Effector memory CD4-positive, alpha-beta T cell (primary cell): ENCODE results near the gene POLL.

Experiments used
- DNase-seq, 3 donors: peaks; one replicate each; pipeline ENCODE4 v3.0.0-alpha.2; 2020
- H3K27ac ChIP-seq: 2 replicates; pipeline ENCODE4 v1.7.0; 2013; ENCODE audit warnings: mild to moderate bottlenecking, low read length, moderate library complexity; ENCODE audit not compliant: insufficient read depth, poor library complexity, severe bottlenecking
- H3K27me3 ChIP-seq: replicated peaks from 2 replicates; pipeline ENCODE4 v1.7.0; 2013; ENCODE audit warnings: mild to moderate bottlenecking, low read length; ENCODE audit not compliant: insufficient read depth, control insufficient read depth, poor library complexity, severe bottlenecking
- H3K36me3 ChIP-seq: 2 replicates; pipeline ENCODE4 v1.7.0; 2013; ENCODE audit warnings: mild to moderate bottlenecking, low read length, moderate library complexity; ENCODE audit not compliant: control insufficient read depth, insufficient read depth
- H3K4me1 ChIP-seq: 2 replicates; pipeline ENCODE4 v1.7.0; 2013; ENCODE audit warnings: low read length, mild to moderate bottlenecking; ENCODE audit not compliant: control insufficient read depth, insufficient read depth, poor library complexity, severe bottlenecking
- H3K4me3 ChIP-seq: 2 replicates; pipeline ENCODE4 v1.7.0; 2013; ENCODE audit warnings: low read length, low read depth, mild to moderate bottlenecking; ENCODE audit not compliant: insufficient read depth, poor library complexity, severe bottlenecking
- H3K9me3 ChIP-seq: 2 replicates; pipeline ENCODE4 v1.7.0; 2013; ENCODE audit warnings: mild to moderate bottlenecking, low read length, moderate library complexity; ENCODE audit not compliant: control insufficient read depth

The POLL gene

DNA sequence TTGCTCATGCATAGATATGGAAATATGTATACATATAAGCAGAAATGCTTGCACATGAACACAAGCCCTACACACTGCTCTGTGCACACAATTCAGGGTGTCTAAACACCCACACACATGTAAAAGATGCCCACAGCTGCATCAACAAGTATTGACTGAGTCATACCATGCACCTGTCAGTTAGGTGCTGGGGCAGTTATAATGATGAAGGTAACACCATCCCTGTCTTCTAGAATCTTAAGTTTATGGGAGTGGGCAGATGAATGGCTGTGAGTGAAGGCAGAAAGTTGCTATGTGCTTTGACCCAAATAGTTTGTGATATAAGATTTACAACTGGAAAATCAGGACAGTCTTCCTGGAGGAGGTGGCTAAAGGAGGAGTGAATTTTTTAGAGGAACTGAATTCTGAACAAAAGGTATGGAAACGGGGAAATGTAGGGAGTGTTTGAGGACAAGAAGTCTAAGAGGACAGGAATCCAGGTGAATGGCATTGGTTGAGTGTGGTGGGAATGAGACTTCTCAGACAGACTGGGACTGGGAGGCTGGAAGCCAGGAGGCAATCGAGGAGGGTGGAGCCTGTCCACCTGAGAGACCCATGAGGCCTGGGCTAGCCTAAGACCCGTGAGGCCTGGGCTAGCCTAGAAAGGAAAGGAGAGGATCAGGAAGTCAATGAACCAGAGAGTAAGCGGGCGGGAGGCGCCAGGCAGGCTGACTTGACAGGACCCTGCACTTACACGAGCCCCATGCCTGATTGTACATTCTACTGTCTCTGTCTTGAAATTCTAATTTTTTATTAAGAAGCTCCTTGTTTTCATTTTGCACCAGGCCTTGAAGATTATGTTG is 20.7 kb downstream of the POLL start:
- Histone ChIP-seq H3K27me3 (peaks cover 40% of the 10 kb centered on the region), H3K9me3 (no peaks in the 10 kb centered on the region), H3K4me3 (no peak overlapping the region), H3K4me1 (peaks cover 20% of the 10 kb centered on the region), H3K27ac (no peak overlapping the region), H3K36me3 (no peaks in the 10 kb centered on the region)
- no peak for DNase-seq

DNA sequence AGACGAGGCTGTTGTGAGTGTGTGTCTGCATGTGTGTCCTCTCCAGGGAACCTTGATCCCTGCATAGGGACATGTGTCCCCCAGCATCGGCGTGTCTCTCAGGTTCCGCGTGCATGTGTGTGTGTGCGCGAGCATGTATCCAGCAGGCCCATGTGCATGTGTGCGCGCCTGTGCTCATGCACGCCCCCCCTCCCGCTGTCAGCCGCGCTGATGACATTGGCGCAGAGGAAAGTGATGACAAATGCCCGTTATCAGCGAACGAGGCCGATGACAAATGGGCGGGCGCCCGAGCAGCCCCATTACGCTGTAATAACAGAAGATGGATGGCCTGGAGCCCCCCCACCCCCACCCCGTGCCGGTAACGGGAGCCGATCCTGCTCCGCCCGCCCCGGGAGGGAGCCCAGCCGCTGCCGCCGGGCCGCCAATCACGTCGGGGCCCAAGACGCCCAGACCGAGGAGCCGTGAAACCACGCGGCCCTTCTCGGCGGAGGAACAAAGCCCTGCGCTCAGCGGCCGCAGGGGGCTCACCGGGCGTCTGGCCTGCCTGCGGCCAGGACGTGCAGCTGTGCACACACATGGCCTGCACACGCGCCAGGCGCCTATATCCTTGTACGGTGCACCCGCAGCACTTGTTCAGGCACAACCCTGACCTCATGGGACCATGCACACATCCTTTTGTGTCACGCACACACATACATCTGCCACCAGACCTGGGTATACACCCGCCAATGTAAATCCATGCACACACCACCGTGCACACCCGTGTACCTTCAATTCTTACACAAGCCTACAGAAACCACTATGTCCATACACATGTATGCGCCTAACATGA is 21.5 kb downstream of the POLL start:
- no peaks in the 10 kb centered on the region for H3K9me3 ChIP-seq
- no peak for DNase-seq
- H3K4me3 ChIP-seq, result no peak overlapping the region
- no peaks in the 10 kb centered on the region for H3K36me3 ChIP-seq
- peaks cover 20% of the 10 kb centered on the region for H3K4me1 ChIP-seq
- peaks cover 40% of the 10 kb centered on the region for H3K27me3 ChIP-seq
- no peak overlapping the region for H3K27ac ChIP-seq

DNA sequence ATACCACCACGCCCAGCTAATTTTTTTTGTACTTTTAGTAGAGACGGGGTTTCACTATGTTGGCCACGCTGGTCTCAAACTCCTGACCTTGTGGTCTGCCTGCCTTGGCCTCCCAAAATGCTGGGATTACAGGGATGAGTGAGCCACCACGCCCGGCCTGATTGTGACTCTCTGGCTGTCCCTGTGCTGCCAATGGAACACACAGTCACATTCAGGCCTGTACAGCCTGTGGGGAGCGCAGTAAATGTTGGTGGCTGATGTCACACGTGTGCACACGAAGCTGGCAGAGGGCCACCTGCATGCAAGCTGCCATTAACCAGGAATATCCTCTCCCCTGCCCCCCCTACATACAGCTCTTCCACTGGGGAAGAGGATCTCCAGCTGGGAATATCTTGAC is 22.1 kb downstream of the POLL start:
- Histone ChIP-seq H3K27me3 (peaks cover 40% of the 10 kb centered on the region), H3K4me3 (no peak overlapping the region)

DNA sequence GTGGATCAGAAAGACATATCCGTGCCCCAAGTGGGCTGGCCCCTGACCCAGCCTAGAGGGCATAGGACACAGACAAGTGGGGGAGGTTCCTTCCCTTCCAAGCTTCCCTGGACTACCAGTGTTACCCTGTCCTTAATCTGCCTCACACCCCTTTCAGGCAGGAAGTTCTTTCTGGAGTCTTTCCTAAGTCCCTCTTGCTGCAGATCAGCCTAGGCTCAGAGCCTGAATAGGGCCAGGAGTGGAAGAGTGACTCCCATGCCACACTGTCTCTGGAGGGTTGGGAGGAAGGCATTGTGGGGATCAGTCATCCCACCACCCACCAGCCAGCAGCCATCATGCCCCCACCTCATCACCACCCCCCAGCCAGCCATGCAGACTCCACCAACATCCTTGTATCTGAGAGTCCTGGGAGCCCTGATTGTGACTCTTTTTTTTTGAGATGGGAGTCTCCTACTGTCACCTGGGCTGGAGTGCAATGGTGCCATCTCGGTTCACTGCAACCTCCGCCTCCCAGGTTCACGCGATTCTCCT is 22.6 kb downstream of the POLL start:
- Histone ChIP-seq H3K4me1 (peaks cover 17% of the 10 kb centered on the region), H3K9me3 (no peaks in the 10 kb centered on the region), H3K36me3 (no peaks in the 10 kb centered on the region), H3K27ac (no peak overlapping the region), H3K4me3 (no peak overlapping the region), H3K27me3 (peaks cover 40% of the 10 kb centered on the region)
- DNase-seq, result no peak

More for the DNA sequence above, 22.1 kb downstream of the POLL start:
- no peak overlapping the region for H3K27ac ChIP-seq
- DNase-seq, result no peak
- H3K36me3 ChIP-seq, result no peaks in the 10 kb centered on the region
- peaks cover 20% of the 10 kb centered on the region for H3K4me1 ChIP-seq
- H3K9me3 ChIP-seq, result no peaks in the 10 kb centered on the region

DNA sequence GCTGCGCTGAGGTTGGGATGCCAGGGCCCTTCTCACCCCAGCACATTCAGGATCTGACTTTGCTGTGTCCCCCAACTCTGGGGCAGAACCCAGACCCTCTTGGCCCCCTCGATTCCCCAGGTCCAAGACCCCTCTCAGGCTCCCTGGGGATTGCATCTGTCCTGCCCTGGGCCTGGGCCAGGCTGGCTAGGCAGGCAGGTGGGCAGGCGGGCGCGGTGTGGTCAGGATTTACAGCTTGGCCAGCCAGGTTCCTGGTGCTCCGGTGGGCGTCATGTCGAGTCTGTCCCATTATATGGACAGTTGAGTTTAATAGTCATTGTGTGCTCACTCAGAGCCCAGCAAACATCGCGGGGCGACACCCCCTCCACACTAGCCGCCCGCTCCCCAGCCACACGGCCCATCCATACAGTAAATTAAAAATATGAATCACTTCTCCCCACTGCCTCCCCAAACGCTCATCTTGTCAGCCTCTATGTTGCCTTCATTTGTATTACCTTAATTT is 23.5 kb downstream of the POLL start:
- Histone ChIP-seq H3K27me3 (peaks cover 36% of the 10 kb centered on the region), H3K4me1 (peaks cover 8% of the 10 kb centered on the region)
- DNase-seq, result no peak

DNA sequence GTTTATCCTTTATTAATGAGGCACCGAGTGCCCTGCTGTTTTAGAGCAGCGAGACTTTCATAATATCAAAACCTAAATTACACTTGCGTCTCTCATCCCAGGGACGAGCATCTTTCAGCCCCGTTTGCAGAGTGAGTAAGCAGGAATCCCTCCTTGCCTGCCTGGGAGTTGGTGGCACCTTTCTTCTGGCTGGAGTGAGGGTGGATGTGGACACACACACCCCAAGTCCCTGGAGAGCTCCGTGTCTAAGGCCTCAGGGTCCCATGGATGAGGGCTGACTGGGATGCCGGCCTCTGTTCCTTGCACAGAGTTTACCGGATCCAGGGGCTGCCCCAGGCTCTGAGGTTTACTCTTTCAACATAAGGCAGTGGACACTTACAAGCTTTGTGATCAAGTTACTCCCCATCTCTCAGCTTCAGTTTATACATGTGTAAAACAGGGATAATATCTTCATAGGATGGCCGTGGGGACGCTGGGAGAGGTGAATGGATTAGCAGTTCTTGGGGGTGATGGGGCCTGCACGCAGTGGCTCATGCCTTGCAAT is 24.5 kb downstream of the POLL start:
- DNase-seq, result no peak
- peaks cover 26% of the 10 kb centered on the region for H3K27me3 ChIP-seq
- no peak overlapping the region for H3K27ac ChIP-seq
- H3K4me1 ChIP-seq, result peaks cover 5% of the 10 kb centered on the region
- no peaks in the 10 kb centered on the region for H3K9me3 ChIP-seq
- H3K4me3 ChIP-seq, result no peak overlapping the region
- H3K36me3 ChIP-seq, result no peaks in the 10 kb centered on the region

More for the DNA sequence above, 23.5 kb downstream of the POLL start:
- Histone ChIP-seq H3K4me3 (no peak overlapping the region), H3K9me3 (no peaks in the 10 kb centered on the region), H3K36me3 (no peaks in the 10 kb centered on the region), H3K27ac (no peak overlapping the region)

DNA sequence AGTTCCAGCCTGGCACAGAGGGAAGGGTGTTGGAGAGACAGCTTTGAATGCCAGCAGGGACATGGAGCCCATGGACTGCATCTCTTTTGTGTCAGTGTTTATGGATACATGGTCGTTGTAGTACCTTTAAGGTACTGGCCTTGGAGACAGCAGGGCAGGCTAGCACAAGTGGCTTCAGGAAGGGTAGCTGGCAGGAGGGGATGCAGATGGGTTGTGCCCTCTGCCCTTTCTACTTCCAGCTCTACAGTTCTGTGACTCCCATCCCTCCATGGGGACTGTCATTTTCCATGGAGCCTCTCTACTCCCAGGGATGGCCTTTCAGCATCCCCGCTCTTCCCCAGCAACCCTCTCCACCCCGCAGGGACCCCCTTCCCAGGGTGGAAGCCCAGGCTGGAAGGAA is 25.1 kb downstream of the POLL start:
- H3K36me3 ChIP-seq, result no peaks in the 10 kb centered on the region
- H3K9me3 ChIP-seq, result no peaks in the 10 kb centered on the region
- H3K4me3 ChIP-seq, result no peak overlapping the region
- H3K27me3 ChIP-seq, result peaks cover 23% of the 10 kb centered on the region
- peaks cover 9% of the 10 kb centered on the region for H3K4me1 ChIP-seq
- H3K27ac ChIP-seq, result no peak overlapping the region
- DNase-seq, result no peak

DNA sequence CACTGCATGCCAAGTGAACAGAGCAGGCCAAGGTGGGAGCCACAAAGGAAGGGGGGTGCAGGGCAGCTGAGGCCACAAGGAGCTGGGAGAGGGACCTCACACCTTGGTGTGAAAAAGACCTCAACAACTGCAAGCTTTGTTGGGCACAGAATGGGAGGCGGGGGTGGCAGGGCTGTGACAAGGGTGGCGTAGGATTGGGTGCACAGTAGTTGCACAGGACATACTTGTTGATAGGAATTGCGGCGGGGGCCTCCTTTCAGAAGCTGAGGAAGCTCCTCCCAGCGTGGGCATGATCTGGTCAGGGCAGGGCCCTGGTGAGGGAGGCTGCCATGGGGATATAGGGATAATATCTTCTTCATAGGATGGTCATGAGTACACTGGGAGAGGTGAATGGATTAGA is 25.8 kb downstream of the POLL start:
- no peak for DNase-seq
- Histone ChIP-seq H3K4me3 (no peak overlapping the region), H3K27ac (no peak overlapping the region), H3K27me3 (peaks cover 15% of the 10 kb centered on the region), H3K9me3 (no peaks in the 10 kb centered on the region), H3K4me1 (peaks cover 15% of the 10 kb centered on the region), H3K36me3 (no peaks in the 10 kb centered on the region)

DNA sequence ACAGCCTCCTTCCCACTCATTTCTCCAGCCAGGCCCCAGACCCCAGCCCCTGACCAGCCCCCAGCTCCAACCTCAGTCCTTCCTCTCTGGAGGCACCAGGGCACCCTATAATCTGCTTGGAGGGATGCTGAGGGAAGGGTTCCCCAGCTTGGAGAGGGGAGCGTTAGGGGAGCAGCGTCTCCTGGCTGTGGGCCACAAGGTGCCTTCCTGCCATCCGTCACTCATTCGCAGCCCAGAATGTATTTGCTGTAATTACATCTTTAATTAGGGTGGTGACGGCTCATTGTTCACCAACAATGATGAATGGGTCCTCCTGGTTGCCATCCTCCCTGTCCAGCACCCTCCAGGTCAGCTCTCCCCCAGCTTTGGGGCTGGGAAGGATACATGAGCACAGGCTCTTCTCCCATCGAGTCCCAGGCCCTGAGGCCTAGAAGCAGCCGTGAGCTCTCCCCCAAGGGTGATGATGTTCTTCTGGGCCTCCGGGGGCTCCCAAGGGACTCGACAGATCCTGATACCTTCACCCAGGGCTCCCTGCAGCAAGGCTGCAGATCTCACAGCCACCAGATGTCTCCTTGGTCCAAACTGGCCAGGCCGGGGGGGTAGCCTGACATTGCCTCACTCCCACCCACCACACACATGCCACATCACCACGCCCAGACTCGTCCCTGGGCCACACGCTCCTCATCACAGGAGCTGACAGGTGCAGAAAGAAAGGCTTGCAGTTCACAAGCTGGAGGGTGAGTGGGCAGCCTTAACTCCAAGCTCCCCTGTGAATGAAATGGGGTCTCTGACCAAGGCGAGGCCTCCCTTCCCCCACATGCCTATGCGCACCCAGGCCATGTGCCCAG is 26.8 kb downstream of the POLL start:
- no peak for DNase-seq
- Histone ChIP-seq H3K4me1 (peaks cover 10% of the 10 kb centered on the region), H3K9me3 (no peaks in the 10 kb centered on the region), H3K27ac (no peak overlapping the region), H3K4me3 (no peak overlapping the region), H3K27me3 (peaks cover 8% of the 10 kb centered on the region), H3K36me3 (no peaks in the 10 kb centered on the region)
